HEK293T (cell line): Measurements from ENCODE around the gene TTC7B.

Source experiments
- CTCF ChIA-PET: fragments of 350-600 bp; formaldehyde crosslinking; extraction: SDS; loops from one replicate; lab custom pipeline; 2021; ENCODE audit warnings: antibody characterized with exemption, inconsistent platforms; lab: Yijun Ruan, JAX
- POLR2A ChIA-PET: fragments of 350-600 bp; formaldehyde crosslinking; extraction: SDS; loops from one replicate; lab custom pipeline; 2020; ENCODE audit warnings: antibody characterized with exemption, inconsistent platforms; lab: Yijun Ruan, JAX
- DNase-seq: peaks from one replicate; pipeline ENCODE4 v3.0.0; 2012; ENCODE audit warnings: mixed read lengths; ENCODE audit errors: extremely low spot score
- ARNT ChIP-seq: fragments of 450-650 bp; IDR thresholded peaks from 2 replicates; pipeline ENCODE4 v1.6.1; 2017; ENCODE audit warnings: mild to moderate bottlenecking
- BHLHE40 ChIP-seq: fragments of 450-650 bp; IDR thresholded peaks from 2 replicates; pipeline ENCODE4 v1.6.1; 2016; ENCODE audit warnings: mild to moderate bottlenecking, moderate library complexity, borderline replicate concordance
- CTBP1 ChIP-seq: fragments of 450-650 bp; IDR thresholded peaks from 2 replicates; pipeline ENCODE4 v1.6.1; 2016; ENCODE audit warnings: borderline replicate concordance
- ELF4 ChIP-seq: fragments of 450-650 bp; IDR thresholded peaks from 2 replicates; pipeline ENCODE4 v1.6.1; 2017; ENCODE audit warnings: antibody characterized with exemption
- FOXA1 ChIP-seq: fragments of 450-650 bp; IDR thresholded peaks from 2 replicates; pipeline ENCODE4 v1.6.1; 2016; ENCODE audit warnings: mild to moderate bottlenecking
- FOXK2 ChIP-seq: fragments of 450-650 bp; IDR thresholded peaks from 2 replicates; pipeline ENCODE4 v1.6.1; 2016; ENCODE audit warnings: mild to moderate bottlenecking
- FOXM1 ChIP-seq: fragments of 450-650 bp; IDR thresholded peaks from 2 replicates; pipeline ENCODE4 v1.6.1; 2017; ENCODE audit warnings: mild to moderate bottlenecking, borderline replicate concordance
- HDGF ChIP-seq: fragments of 450-650 bp; IDR thresholded peaks from 2 replicates; pipeline ENCODE4 v1.6.1; 2017; ENCODE audit warnings: antibody characterized with exemption, borderline replicate concordance
- L3MBTL2 ChIP-seq: fragments of 450-650 bp; conservative IDR thresholded peaks from 2 replicates; pipeline ENCODE4 v1.6.1; 2016; ENCODE audit warnings: mild to moderate bottlenecking
- LEF1 ChIP-seq: fragments of 450-650 bp; IDR thresholded peaks from 2 replicates; pipeline ENCODE4 v1.6.1; 2017; ENCODE audit warnings: mild to moderate bottlenecking, borderline replicate concordance
- NFRKB ChIP-seq: fragments of 450-650 bp; IDR thresholded peaks from 2 replicates; pipeline ENCODE4 v1.6.1; 2016; ENCODE audit warnings: mild to moderate bottlenecking, moderate library complexity
- PKNOX1 ChIP-seq: fragments of 450-650 bp; IDR thresholded peaks from 2 replicates; pipeline ENCODE4 v1.6.1; 2016
- SP1 ChIP-seq: fragments of 450-650 bp; IDR thresholded peaks from 2 replicates; pipeline ENCODE4 v1.6.1; 2017
- SUZ12 ChIP-seq: fragments of 450-650 bp; IDR thresholded peaks from 2 replicates; pipeline ENCODE4 v1.6.1; 2016; ENCODE audit warnings: mild to moderate bottlenecking
- TARDBP ChIP-seq: fragments of 450-650 bp; IDR thresholded peaks from 2 replicates; pipeline ENCODE4 v1.6.1; 2016
- ZNF384 ChIP-seq: fragments of 450-650 bp; IDR thresholded peaks from 2 replicates; pipeline ENCODE4 v1.6.1; 2016

Gene TTC7B

DNA sequence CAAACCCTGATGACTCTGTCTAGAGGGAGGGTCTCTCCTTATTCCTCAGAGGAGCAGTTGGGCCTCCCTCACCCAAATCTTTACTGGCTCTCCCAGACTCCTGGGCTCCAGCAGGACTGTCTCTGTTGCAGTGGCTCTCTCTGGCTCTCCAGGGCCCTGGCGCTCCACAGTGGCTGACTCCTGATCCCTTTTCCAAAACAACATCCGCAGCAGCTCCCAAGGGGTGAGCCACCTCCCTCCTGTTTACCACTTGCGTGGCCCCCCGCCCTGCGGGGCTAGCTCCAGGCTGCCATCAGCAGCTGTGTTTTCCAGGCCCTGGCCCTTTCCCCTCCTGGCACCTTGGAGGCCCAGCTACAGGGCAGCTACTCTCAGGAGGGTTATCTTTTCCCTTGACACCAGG is 295.9 kb downstream of the TTC7B start:
- ChIA-PET CTCF (no interaction called here), POLR2A (no interaction called here)
- DNase-seq: no peak
- TF ChIP-seq LEF1 (no peak), L3MBTL2 (no peak), NFRKB (no peak)

DNA sequence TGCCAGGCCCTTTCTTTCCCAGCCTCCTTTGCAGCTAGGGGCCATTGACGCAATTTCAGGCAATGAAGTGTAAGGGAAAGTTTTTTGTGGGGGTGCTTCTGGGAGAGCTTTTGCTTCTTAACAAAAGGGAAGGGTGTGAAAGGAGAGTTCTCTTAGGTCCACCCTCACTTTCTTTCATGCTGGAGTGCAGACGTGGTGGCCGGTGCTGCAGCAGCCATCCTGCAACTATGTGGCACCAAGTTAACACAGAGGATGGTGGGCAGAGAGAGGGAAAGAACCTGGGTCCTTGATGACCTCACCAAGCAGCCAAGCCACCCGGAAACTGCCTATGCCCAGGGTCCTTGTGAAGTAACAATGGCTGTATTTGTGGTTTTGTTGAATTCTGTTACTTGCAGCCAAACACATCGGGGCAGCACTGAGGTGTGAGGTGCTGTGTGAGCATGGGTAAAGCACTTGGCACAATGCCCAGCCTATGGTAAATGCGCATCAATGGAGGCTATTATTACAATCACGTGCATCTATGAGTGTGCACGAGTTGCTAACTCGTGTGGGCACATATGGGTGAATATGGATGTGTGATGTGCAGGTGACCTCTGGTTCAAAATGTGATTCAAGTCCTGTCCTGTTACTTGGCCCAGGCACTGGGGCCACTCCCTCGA is 296.8 kb downstream of the TTC7B start:
- ChIA-PET CTCF (interaction anchor here (1.2 kb wide), 1 partner anchor 218 kb away, joined by 7 read pairs; no protein-coding TSS in a partner anchor), POLR2A (no interaction called here)
- no peak for DNase-seq
- TF ChIP-seq TARDBP (no peak), ELF4 (no peak), L3MBTL2 (no peak), CTBP1 (no peak), LEF1 (no peak), SP1 (no peak), SUZ12 (no peak), ARNT (no peak), NFRKB (no peak), HDGF (no peak), BHLHE40 (no peak), FOXK2 (no peak), FOXA1 (no peak), PKNOX1 (no peak), ZNF384 (no peak), FOXM1 (no peak)

DNA sequence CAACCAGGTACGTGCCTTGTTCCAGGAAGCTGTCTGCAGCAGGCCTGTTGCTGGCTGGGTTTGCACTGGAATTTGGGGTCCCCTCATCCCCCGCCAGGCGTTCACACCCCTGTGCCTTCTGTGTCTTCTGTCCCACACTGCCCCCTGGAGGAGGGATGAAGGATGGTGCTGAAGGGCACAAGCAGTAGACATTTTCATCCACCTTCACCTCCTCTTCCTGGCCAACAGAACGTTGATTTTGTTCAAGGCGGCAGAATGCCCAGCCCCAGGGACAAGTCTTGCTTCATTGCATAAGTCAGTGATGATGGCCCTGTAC is 297.3 kb downstream of the TTC7B start:
- ChIA-PET CTCF (interaction anchor here (1.2 kb wide), 1 partner anchor 217 kb away, joined by 7 read pairs; no protein-coding TSS in a partner anchor), POLR2A (interaction anchor here (1.1 kb wide), 1 partner anchor 122 kb away, joined by 3 read pairs; no protein-coding TSS in a partner anchor)
- TF ChIP-seq PKNOX1: no peak
- TF ChIP-seq LEF1: no peak
- TF ChIP-seq ZNF384: no peak
- TF ChIP-seq SP1: no peak
- TF ChIP-seq FOXK2: no peak
- no peak for TF ChIP-seq FOXM1
- no peak for TF ChIP-seq ARNT
- DNase-seq: peak; percentile 54

DNA sequence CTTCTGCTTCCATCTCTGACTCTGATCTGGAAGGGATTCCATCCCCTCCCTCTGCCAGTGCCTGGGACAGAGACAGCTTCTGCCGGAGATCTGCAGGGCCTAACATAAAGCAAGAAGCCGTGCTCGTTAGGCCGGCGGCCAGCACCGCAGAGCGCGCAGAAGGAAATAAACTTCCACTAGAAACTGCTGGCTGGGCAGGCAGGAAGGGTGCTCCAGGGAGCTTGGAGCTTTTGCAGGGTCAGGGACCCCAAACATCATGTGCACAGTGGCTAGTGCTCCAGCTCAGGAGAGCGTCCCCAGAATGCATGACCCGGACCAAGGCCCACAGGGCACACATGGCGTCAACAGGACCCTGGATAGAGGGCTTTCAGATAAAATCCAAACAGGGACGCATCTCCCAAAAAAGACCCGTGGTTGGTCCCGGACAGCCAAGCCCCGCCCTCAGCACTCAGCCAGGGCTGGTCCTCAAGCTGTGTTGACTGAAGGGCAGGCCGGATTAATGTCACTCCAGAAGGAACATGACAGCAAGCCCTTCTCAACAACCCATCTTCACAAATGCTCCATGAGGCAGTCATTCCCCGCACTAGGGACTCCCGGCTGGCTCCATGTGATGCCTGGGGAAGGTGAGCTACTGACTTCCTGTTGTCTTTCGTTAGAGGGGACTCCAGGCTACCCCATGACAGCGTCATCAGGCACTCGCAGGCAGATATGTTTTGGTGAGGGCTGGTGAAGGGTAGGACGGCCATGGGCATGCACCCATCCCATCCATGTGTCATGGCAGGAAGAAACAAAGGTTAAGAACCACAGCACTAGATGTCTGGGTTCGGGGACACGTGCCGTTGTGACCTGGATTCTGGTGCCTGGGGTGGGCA is 297.9 kb downstream of the TTC7B start:
- CTCF ChIA-PET: interaction anchor here (0.6 to 1.2 kb wide), 5 partner anchors 27 to 217 kb away, joined by 3 to 7 read pairs (median 3); no protein-coding TSS in a partner anchor
- POLR2A ChIA-PET: interaction anchor here (1.1 kb wide), 1 partner anchor 121 kb away, joined by 3 read pairs; no protein-coding TSS in a partner anchor
- DNase-seq: no peak
- no peak for TF ChIP-seq FOXA1
- TF ChIP-seq ELF4: no peak
- no peak for TF ChIP-seq FOXM1
- no peak for TF ChIP-seq L3MBTL2
- no peak for TF ChIP-seq BHLHE40
- no peak for TF ChIP-seq LEF1
- no peak for TF ChIP-seq NFRKB
- no peak for TF ChIP-seq ARNT
- no peak for TF ChIP-seq ZNF384
- TF ChIP-seq HDGF: no peak
- TF ChIP-seq SUZ12: no peak
- no peak for TF ChIP-seq CTBP1
- no peak for TF ChIP-seq FOXK2
- TF ChIP-seq SP1: no peak

DNA sequence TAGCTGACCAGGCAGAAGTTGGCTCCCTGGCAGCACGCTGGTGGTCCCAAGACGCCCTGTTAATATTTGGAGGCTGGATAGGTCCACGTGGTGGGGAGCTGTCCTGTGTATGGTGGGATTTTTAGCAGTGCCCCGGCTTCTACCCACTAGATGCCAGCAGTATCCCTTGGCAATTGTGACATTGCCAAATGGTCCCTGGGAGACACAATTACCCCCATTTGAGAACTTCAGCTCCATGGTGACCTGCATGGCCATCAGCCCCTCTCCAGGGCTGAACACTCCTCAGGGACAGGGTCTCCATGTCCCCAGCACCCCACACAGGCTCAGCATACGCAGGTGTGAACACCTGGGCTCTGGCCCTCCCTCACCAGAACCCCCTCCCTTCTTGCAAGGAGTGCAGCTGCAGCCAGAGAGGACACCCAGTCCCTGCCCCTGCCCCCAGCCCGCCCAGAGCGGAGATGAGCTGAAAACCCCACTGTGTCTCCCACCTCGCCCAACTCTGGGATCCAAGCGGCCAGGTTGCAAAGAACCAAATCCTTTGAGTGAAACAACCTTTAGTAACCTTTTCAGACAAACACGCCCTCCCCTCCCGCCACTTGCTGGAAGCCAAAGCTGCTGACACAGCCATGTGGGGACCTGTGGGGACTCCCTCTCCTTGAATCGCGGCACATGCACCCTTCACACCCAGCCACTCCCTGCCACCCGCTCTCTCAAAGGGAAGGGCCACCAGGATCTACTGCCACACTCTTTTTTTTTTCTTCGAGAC is 299.0 kb downstream of the TTC7B start:
- ChIA-PET CTCF (no interaction called here), POLR2A (interaction anchor here (0.8 kb wide), 1 partner anchor 111 kb away, joined by 3 read pairs; no protein-coding TSS in a partner anchor)
- DNase-seq: no peak
- TF ChIP-seq FOXK2: no peak
- no peak for TF ChIP-seq CTBP1
- no peak for TF ChIP-seq SP1
- no peak for TF ChIP-seq BHLHE40
- no peak for TF ChIP-seq LEF1
- no peak for TF ChIP-seq ELF4
- TF ChIP-seq FOXM1: no peak
- TF ChIP-seq L3MBTL2: no peak

- ChIA-PET POLR2A (no interaction called here), CTCF (no interaction called here)
- TF ChIP-seq FOXK2: no peak
- TF ChIP-seq FOXM1: no peak
- no peak for TF ChIP-seq PKNOX1
- no peak for TF ChIP-seq ELF4
- TF ChIP-seq FOXA1: no peak
- no peak for TF ChIP-seq TARDBP
- TF ChIP-seq CTBP1: no peak
- no peak for TF ChIP-seq LEF1
- no peak for DNase-seq
These were observed 301.7 kb downstream of the TTC7B start for GRCh38 chr14:90514566-90514965.
